Thoracic aorta (tissue), 2 donors: ENCODE measurements around the gene CDH23. TPM values are rescaled to one million over a fixed set of nuclear protein-coding genes. Genes with fewer than 3 reads are reported as not detected.

Experiments used
- ATAC-seq: fragments of 150-250 bp; one replicate; pipeline ENCODE4 v1.8.0; 2017; ENCODE audit warnings: low read depth; ENCODE audit not compliant: insufficient number of reproducible peaks, low FRiP score
- DNase-seq: peaks from one replicate; pipeline ENCODE4 v3.0.0-alpha.2; 2020; ENCODE audit warnings: low spot score
- H3K27ac ChIP-seq, 2 donors: fragments of 200-600 bp; sonication (generic); 1 replicate in 1 of 2; 2 replicates in 1 of 2; pipeline ENCODE4 v1.5.1; 2016; ENCODE audit warnings: mild to moderate bottlenecking in 2 of 2, moderate library complexity in 2 of 2
- H3K27me3 ChIP-seq: fragments of 200-600 bp; sonication (generic); replicated peaks from 2 replicates; pipeline ENCODE4 v1.6.0; 2016; ENCODE audit warnings: mild to moderate bottlenecking; ENCODE audit not compliant: insufficient read depth
- H3K36me3 ChIP-seq: fragments of 200-600 bp; sonication (generic); one replicate; pipeline ENCODE4 v1.5.1; 2016
- H3K4me1 ChIP-seq, 2 donors: fragments of 200-600 bp; sonication (generic); 1 replicate in 1 of 2; 2 replicates in 1 of 2; pipeline versions ENCODE4 v1.5.1 to v1.6.0; 2016; ENCODE audit warnings: low read depth in 2 of 2, mild to moderate bottlenecking in 1 of 2; ENCODE audit not compliant: control insufficient read depth in 1 of 2
- H3K4me3 ChIP-seq: fragments of 200-600 bp; sonication (generic); 2 replicates; pipeline ENCODE4 v1.5.1; 2016; ENCODE audit warnings: mild to moderate bottlenecking
- H3K9me3 ChIP-seq: fragments of 200-600 bp; sonication (generic); 2 replicates; pipeline ENCODE4 v1.5.1; 2016
- CTCF ChIP-seq: fragments of 200-600 bp; sonication (generic); IDR thresholded peaks from one replicate; pipeline ENCODE4 v1.5.1; 2019; ENCODE audit warnings: antibody characterized with exemption
- total RNA-seq, 2 donors: library from RNA; depleted of rRNA; stranded (reverse); fragments of >200 nt; gene quantifications; one replicate each; pipeline versions ENCODE4 v1.1.0 to v1.2.3, GENCODE V29; 2016

The CDH23 gene
- total RNA-seq, 2 donors from 2014 or later, result 10.6 to 10.8 TPM

DNA sequence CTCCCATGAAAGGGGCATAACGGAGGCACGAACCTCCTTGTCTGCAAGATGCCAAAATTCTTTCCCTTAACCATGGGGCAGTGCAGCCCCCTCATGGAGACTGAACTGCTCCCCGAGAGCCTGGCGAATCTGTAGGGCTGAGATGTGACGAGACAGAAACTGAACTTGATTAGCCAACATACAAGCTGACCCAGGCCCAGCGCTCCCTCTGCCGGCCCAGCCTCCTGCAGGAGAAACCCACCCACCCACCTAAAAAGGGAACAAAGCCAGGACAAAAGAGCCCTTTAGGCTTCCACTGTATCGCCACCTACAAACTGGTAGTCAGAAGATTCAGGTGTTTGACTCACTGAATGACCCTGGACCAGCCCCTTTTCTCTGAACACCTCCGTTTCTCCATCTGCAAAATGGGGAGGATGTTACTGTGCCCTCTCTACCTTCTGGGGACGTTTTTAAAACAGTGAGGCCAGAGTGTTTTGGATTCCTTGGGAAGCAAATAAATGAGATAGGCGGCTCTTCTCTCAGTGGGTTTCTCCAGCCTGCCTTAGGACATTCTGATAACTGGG, 264.4 kb downstream of the CDH23 start:
- ATAC-seq (no peak), DNase-seq (no peak)
- H3K9me3 ChIP-seq, result no peaks in the 10 kb centered on the region
- H3K27ac ChIP-seq, result no peak overlapping the region
- no peak for TF ChIP-seq CTCF
- no peaks in the 10 kb centered on the region for H3K4me1 ChIP-seq
- no peak overlapping the region for H3K4me3 ChIP-seq
- H3K36me3 ChIP-seq, result no peaks in the 10 kb centered on the region
- no peaks in the 10 kb centered on the region for H3K27me3 ChIP-seq

- no peak for DNase-seq
These were observed 265.1 kb downstream of the CDH23 start for GRCh38 chr10:71661779-71662336.

GRCh38 chr10:71663311-71663710, 266.6 kb downstream of the CDH23 start:
- ATAC-seq, result no peak

More at GRCh38 chr10:71661779-71662336, 265.1 kb downstream of the CDH23 start:
- H3K4me3 ChIP-seq, result no peak overlapping the region
- no peak for TF ChIP-seq CTCF
- H3K4me1 ChIP-seq, result no peaks in the 10 kb centered on the region
- H3K9me3 ChIP-seq, result no peaks in the 10 kb centered on the region
- H3K27me3 ChIP-seq, result no peaks in the 10 kb centered on the region
- no peak overlapping the region for H3K27ac ChIP-seq
- no peaks in the 10 kb centered on the region for H3K36me3 ChIP-seq
- no peak for ATAC-seq

GRCh38 chr10:71664585-71664984, 267.9 kb downstream of the CDH23 start:
- Histone ChIP-seq H3K27me3 (no peaks in the 10 kb centered on the region), H3K9me3 (no peaks in the 10 kb centered on the region), H3K4me1 (no peaks in the 10 kb centered on the region), H3K36me3 (no peaks in the 10 kb centered on the region), H3K4me3 (no peak overlapping the region), H3K27ac (no peak overlapping the region)
- no peak for TF ChIP-seq CTCF
- DNase-seq (no peak), ATAC-seq (no peak)

More at GRCh38 chr10:71663311-71663710, 266.6 kb downstream of the CDH23 start:
- H3K4me3 ChIP-seq, result no peak overlapping the region
- no peak for DNase-seq
- H3K27ac ChIP-seq, result no peak overlapping the region
- no peaks in the 10 kb centered on the region for H3K4me1 ChIP-seq
- H3K27me3 ChIP-seq, result no peaks in the 10 kb centered on the region
- H3K36me3 ChIP-seq, result no peaks in the 10 kb centered on the region
- TF ChIP-seq CTCF, result no peak
- no peaks in the 10 kb centered on the region for H3K9me3 ChIP-seq

DNA sequence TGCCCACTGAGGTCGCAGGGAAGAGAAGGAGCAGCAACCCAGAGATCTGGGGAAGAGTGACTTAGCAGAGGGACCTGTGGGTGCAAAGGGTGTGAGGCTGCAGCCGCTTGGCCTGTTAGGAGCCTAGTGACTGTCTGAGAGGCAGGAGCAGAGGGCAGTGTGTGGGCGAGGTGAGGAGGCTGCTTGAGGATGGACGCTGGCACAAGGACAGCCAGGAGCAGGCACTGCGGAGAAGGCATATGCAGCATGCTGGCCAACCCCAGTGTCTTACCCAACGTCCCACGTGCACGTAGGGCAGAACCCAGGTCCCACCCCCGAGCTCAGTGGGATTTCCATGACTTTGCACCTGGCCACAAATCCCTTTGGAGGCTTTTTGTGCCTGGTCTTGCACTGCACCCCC, 268.7 kb downstream of the CDH23 start:
- Histone ChIP-seq H3K27ac (no peak overlapping the region), H3K4me1 (no peaks in the 10 kb centered on the region), H3K36me3 (no peaks in the 10 kb centered on the region), H3K9me3 (no peaks in the 10 kb centered on the region), H3K27me3 (no peaks in the 10 kb centered on the region), H3K4me3 (no peak overlapping the region)
- TF ChIP-seq CTCF, result no peak
- no peak for DNase-seq
- no peak for ATAC-seq
